ENCODE results near the gene CDC123.

- TF ChIP-seq CTCF (IDR thresholded peaks at IDR 0.05): no peak
- TF ChIP-seq POLR2A (IDR thresholded peaks at IDR 0.05): no peak
These were observed 75.2 kb downstream of the CDC123 start for GRCh38 chr10:12271210-12271540.

All from suprapubic skin (tissue), 3 donors.